HEK293 (cell line): Measurements from ENCODE around the gene TPI1.

Experiments used
- CTCF ChIA-PET: fragments of 350-600 bp; formaldehyde crosslinking; extraction: SDS; loops from one replicate; lab custom pipeline; 2021; ENCODE audit warnings: antibody characterized with exemption; lab: Yijun Ruan, JAX
- POLR2A ChIA-PET: fragments of 300-600 bp; formaldehyde crosslinking; extraction: SDS; loops from one replicate; lab custom pipeline; 2020; ENCODE audit warnings: antibody characterized with exemption, inconsistent platforms; lab: Yijun Ruan, JAX
- H3K27ac ChIP-seq: fragments of 200-500 bp; sonication (Bioruptor generic); 2 replicates; pipeline ENCODE4 v1.5.1; 2014; ENCODE audit warnings: low read depth, low read length, control low read depth, inconsistent platforms; ENCODE audit errors: extremely low read depth
- H3K36me3 ChIP-seq, 2 experiments: fragments of 200-500 bp in 1 of 2; sonication (Bioruptor generic) in 1 of 2; 1 replicate in 1 of 2; 2 replicates in 1 of 2; pipeline ENCODE4 v1.5.1; 2014 to 2017; ENCODE audit warnings: inconsistent platforms in 2 of 2, low read length in 2 of 2; ENCODE audit not compliant: control insufficient read depth in 2 of 2, insufficient read depth in 1 of 2
- H3K4me1 ChIP-seq: fragments of 200-500 bp; sonication (Bioruptor generic); 2 replicates; pipeline ENCODE4 v1.5.1; 2014; ENCODE audit warnings: mild to moderate bottlenecking, low read length, inconsistent platforms; ENCODE audit not compliant: control insufficient read depth, insufficient read depth
- H3K4me3 ChIP-seq: 2 replicates; pipeline ENCODE4 v1.5.1; 2011; ENCODE audit warnings: low read depth, mild to moderate bottlenecking, control low read depth, low read length, moderate library complexity
- H3K9me3 ChIP-seq: fragments of 200-500 bp; sonication (Bioruptor generic); 2 replicates; pipeline ENCODE4 v1.5.1; 2014; ENCODE audit warnings: low read depth, low read length, inconsistent platforms; ENCODE audit not compliant: control insufficient read depth, insufficient read depth
- KLF16 ChIP-seq: fragments of 450-650 bp; formaldehyde crosslinking; IDR thresholded peaks from 2 replicates; pipeline ENCODE4 v1.5.1; 2017; ENCODE audit warnings: missing biosample characterization, missing genetic modification characterization
- PRDM2 ChIP-seq: fragments of 450-650 bp; formaldehyde crosslinking; IDR thresholded peaks from 2 replicates; pipeline ENCODE4 v1.5.1; 2016; ENCODE audit warnings: missing biosample characterization, missing genetic modification characterization, borderline replicate concordance
- TCF7L2 ChIP-seq: IDR thresholded peaks from 2 replicates; pipeline ENCODE4 v1.6.1; 2011; ENCODE audit warnings: low read depth, mild to moderate bottlenecking, inconsistent platforms, low read length, moderate library complexity, borderline replicate concordance
- TRIM28 ChIP-seq: IDR thresholded peaks from 2 replicates; pipeline ENCODE4 v1.6.1; 2011; ENCODE audit warnings: low read length, control low read depth, borderline replicate concordance
- ZBTB44 ChIP-seq: fragments of 450-650 bp; IDR thresholded peaks from 2 replicates; pipeline ENCODE4 v1.5.1; 2018; ENCODE audit warnings: missing biosample characterization, mild to moderate bottlenecking, missing genetic modification characterization
- ZNF155 ChIP-seq: fragments of 450-650 bp; formaldehyde crosslinking; IDR thresholded peaks from 2 replicates; pipeline ENCODE4 v1.5.1; 2016; ENCODE audit warnings: missing biosample characterization, missing genetic modification characterization
- ZNF169 ChIP-seq: fragments of 450-650 bp; formaldehyde crosslinking; IDR thresholded peaks from 2 replicates; pipeline ENCODE4 v1.5.1; 2016; ENCODE audit warnings: missing biosample characterization, missing genetic modification characterization
- ZNF324 ChIP-seq: fragments of 450-650 bp; formaldehyde crosslinking; IDR thresholded peaks from 2 replicates; pipeline ENCODE4 v1.5.1; 2016; ENCODE audit warnings: missing biosample characterization, missing genetic modification characterization
- ZNF416 ChIP-seq: fragments of 450-650 bp; formaldehyde crosslinking; IDR thresholded peaks from 2 replicates; pipeline ENCODE4 v1.5.1; 2016; ENCODE audit warnings: missing biosample characterization, missing genetic modification characterization
- ZNF510 ChIP-seq: fragments of 450-650 bp; formaldehyde crosslinking; IDR thresholded peaks from 2 replicates; pipeline ENCODE4 v1.5.1; 2018; ENCODE audit warnings: mild to moderate bottlenecking, missing genetic modification characterization, missing biosample characterization; ENCODE audit not compliant: insufficient replicate concordance
- ZNF548 ChIP-seq: fragments of 450-650 bp; formaldehyde crosslinking; IDR thresholded peaks from 2 replicates; pipeline ENCODE4 v1.5.1; 2016; ENCODE audit warnings: missing biosample characterization, missing genetic modification characterization
- ZNF596 ChIP-seq: fragments of 450-650 bp; IDR thresholded peaks from 2 replicates; pipeline ENCODE4 v1.5.0; 2018; ENCODE audit warnings: missing biosample characterization, mild to moderate bottlenecking, missing genetic modification characterization, moderate library complexity
- ZNF843 ChIP-seq: fragments of 450-650 bp; formaldehyde crosslinking; IDR thresholded peaks from 2 replicates; pipeline ENCODE4 v1.5.1; 2016; ENCODE audit warnings: missing biosample characterization, missing genetic modification characterization
- ZXDB ChIP-seq: fragments of 450-650 bp; formaldehyde crosslinking; IDR thresholded peaks from 2 replicates; pipeline ENCODE4 v1.5.1; 2016; ENCODE audit warnings: missing biosample characterization, missing genetic modification characterization
- TF ChIP-seq, protein P1 (sequence below): fragments of 450-650 bp; formaldehyde crosslinking; IDR thresholded peaks from 2 replicates; pipeline ENCODE4 v1.5.1; 2016; ENCODE audit warnings: missing biosample characterization, missing genetic modification characterization
- TF ChIP-seq, protein P2 (sequence below): fragments of 450-650 bp; formaldehyde crosslinking; IDR thresholded peaks from 2 replicates; pipeline ENCODE4 v1.5.1; 2017; ENCODE audit warnings: missing biosample characterization, missing genetic modification characterization
- TF ChIP-seq, protein P3 (sequence below): fragments of 450-650 bp; formaldehyde crosslinking; IDR thresholded peaks from 2 replicates; pipeline ENCODE4 v1.5.1; 2016; ENCODE audit warnings: missing biosample characterization, missing genetic modification characterization
- TF ChIP-seq, protein P4 (sequence below): fragments of 450-650 bp; formaldehyde crosslinking; IDR thresholded peaks from 2 replicates; pipeline ENCODE4 v1.5.1; 2017; ENCODE audit warnings: missing biosample characterization, mild to moderate bottlenecking, missing genetic modification characterization, moderate library complexity

TPI1 gene

GRCh38 chr12:6890789-6891645, 23.7 kb downstream of the TPI1 start (continued):
- TF ChIP-seq ZBTB44 (tag by site-specific recombination) (peak; percentile 70; the same call in 1 of the 2 replicates), ZNF548 (tag by site-specific recombination) (no peak), KLF16 (tag by site-specific recombination) (peak; percentile 57; the same call in 1 of the 2 replicates), ZXDB (tag by site-specific recombination) (peak; percentile 38; the same call in 1 of the 2 replicates), ZNF155 (tag by site-specific recombination) (no peak), ZNF596 (tag by site-specific recombination) (no peak), ZNF843 (no peak)
- TF ChIP-seq, protein P1, sequence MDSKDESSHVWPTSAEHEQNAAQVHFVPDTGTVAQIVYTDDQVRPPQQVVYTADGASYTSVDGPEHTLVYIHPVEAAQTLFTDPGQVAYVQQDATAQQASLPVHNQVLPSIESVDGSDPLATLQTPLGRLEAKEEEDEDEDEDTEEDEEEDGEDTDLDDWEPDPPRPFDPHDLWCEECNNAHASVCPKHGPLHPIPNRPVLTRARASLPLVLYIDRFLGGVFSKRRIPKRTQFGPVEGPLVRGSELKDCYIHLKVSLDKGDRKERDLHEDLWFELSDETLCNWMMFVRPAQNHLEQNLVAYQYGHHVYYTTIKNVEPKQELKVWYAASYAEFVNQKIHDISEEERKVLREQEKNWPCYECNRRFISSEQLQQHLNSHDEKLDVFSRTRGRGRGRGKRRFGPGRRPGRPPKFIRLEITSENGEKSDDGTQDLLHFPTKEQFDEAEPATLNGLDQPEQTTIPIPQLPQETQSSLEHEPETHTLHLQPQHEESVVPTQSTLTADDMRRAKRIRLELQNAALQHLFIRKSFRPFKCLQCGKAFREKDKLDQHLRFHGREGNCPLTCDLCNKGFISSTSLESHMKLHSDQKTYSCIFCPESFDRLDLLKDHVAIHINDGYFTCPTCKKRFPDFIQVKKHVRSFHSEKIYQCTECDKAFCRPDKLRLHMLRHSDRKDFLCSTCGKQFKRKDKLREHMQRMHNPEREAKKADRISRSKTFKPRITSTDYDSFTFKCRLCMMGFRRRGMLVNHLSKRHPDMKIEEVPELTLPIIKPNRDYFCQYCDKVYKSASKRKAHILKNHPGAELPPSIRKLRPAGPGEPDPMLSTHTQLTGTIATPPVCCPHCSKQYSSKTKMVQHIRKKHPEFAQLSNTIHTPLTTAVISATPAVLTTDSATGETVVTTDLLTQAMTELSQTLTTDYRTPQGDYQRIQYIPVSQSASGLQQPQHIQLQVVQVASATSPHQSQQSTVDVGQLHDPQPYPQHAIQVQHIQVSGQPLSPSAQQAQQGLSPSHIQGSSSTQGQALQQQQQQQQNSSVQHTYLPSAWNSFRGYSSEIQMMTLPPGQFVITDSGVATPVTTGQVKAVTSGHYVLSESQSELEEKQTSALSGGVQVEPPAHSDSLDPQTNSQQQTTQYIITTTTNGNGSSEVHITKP (tag by site-specific recombination), result no peak; the same call in 1 of the 2 replicates
- TF ChIP-seq, protein P2, sequence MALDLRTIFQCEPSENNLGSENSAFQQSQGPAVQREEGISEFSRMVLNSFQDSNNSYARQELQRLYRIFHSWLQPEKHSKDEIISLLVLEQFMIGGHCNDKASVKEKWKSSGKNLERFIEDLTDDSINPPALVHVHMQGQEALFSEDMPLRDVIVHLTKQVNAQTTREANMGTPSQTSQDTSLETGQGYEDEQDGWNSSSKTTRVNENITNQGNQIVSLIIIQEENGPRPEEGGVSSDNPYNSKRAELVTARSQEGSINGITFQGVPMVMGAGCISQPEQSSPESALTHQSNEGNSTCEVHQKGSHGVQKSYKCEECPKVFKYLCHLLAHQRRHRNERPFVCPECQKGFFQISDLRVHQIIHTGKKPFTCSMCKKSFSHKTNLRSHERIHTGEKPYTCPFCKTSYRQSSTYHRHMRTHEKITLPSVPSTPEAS, result no peak
- TF ChIP-seq, protein P3, sequence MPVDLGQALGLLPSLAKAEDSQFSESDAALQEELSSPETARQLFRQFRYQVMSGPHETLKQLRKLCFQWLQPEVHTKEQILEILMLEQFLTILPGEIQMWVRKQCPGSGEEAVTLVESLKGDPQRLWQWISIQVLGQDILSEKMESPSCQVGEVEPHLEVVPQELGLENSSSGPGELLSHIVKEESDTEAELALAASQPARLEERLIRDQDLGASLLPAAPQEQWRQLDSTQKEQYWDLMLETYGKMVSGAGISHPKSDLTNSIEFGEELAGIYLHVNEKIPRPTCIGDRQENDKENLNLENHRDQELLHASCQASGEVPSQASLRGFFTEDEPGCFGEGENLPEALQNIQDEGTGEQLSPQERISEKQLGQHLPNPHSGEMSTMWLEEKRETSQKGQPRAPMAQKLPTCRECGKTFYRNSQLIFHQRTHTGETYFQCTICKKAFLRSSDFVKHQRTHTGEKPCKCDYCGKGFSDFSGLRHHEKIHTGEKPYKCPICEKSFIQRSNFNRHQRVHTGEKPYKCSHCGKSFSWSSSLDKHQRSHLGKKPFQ, result no peak

- H3K4me3 ChIP-seq, result peak overlapping the region; percentile 30; the same call in 1 of the 2 replicates
- ChIA-PET POLR2A (interaction anchor here (0.6 to 2.8 kb wide), 21 partner anchors 10 to 282 kb away, joined by 3 to 56 read pairs (median 6); partner anchors contain the start of genes C12orf57, CDCA3, ENO2 and LRRC23), CTCF (interaction anchor here (0.6 to 2.4 kb wide), 23 partner anchors 10 to 202 kb away, joined by 3 to 35 read pairs (median 5); partner anchors contain the start of genes C12orf57, RNU7-1 and SPSB2)
- H3K36me3 ChIP-seq, result no peaks in the 10 kb centered on the region
- H3K9me3 ChIP-seq, result no peaks in the 10 kb centered on the region
- H3K4me1 ChIP-seq, result no peaks in the 10 kb centered on the region
- H3K27ac ChIP-seq, result peak overlapping the region; percentile 61
- TF ChIP-seq PRDM2, result no peak
- TF ChIP-seq ZNF416 (tag by site-specific recombination), result no peak
- TF ChIP-seq, protein P4, sequence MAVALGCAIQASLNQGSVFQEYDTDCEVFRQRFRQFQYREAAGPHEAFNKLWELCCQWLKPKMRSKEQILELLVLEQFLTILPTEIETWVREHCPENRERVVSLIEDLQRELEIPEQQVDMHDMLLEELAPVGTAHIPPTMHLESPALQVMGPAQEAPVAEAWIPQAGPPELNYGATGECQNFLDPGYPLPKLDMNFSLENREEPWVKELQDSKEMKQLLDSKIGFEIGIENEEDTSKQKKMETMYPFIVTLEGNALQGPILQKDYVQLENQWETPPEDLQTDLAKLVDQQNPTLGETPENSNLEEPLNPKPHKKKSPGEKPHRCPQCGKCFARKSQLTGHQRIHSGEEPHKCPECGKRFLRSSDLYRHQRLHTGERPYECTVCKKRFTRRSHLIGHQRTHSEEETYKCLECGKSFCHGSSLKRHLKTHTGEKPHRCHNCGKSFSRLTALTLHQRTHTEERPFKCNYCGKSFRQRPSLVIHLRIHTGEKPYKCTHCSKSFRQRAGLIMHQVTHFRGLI (tag by site-specific recombination), result no peak
- TF ChIP-seq TRIM28, result no peak
- no peak for TF ChIP-seq ZNF169 (tag by site-specific recombination)
- TF ChIP-seq ZNF510 (tag by site-specific recombination), result no peak
- no peak for TF ChIP-seq ZNF324 (tag by site-specific recombination)
- no peak for TF ChIP-seq TCF7L2
Measured at GRCh38 chr12:6891646-6892001, 24.3 kb downstream of the TPI1 start.
